ENCODE data around the gene UBR1.

UBR1 gene

DNA sequence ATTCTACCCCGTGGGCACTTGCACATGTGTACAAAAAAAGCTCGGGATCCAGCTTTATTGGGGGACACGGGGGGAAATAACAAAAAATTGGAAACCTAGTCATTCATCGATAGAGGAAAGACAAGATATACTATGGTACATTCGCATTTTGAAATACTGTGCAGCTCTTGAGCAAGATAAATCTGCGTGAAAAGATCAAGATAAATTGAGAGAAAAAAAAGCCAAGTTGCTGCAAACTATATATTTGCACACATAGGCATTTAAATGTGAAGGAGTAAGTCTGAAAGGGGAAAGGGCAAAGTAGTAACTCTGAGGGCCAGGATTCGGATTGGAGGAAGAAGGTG, 620 bp upstream of the UBR1 start:
- no peak for DNase-seq

DNA sequence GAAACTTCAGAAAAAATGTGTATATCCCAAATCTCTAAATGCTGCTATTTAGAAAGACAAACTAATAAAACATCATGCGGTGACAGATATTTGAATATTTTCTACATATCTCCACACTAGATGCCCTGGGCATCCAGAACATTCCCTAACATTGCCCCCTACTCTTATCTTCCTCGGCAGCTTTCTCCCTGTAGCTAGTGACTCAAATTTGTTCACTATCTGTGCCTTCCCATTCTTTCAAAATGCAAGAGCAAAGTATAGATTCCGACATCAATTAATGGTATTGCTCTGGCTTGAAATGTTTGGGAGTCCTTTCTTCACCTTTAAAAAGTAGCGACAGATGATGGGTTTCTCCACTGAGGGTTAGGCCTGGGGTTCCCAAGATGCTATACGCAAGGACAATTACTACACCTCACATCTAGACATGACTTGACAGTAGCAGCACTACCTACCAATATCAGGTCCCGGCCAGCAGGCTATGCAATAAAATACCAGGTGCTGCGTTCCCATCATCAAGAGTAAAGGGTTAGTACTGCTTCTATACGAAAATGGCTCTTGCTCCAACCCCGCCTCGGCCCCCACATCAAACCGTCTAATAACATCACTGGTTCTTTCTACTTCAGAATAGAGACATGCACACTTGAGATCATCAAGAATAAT, 631 bp downstream of the UBR1 start:
- DNase-seq = peak; percentile 23

- DNase-seq = no peak
Measured at GRCh38 chr15:43104426-43104825, 1.4 kb downstream of the UBR1 start.

- DNase-seq = no peak
Measured at GRCh38 chr15:43103907-43104306, 1.9 kb downstream of the UBR1 start.

- no peak for DNase-seq
Measured at GRCh38 chr15:43102187-43102586, 3.7 kb downstream of the UBR1 start.

DNA sequence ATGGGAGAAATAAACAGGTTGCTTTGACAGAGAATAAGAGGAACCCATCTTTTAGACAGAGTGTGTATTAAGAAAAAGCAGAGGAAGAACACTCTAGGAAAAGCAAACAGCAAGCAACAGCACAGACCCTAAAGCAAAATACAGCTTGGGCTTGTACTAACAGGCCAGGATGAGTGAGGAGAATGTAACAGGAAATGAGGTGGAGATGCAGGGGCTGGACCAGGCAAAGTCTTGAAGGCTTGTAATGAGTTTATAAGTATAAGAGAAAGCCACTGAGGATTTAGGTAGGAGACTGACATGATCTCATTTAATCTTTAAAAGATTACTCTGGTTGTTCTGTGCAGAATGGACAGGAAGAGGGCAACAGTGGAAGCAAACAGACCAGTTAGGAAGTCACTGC, 4.9 kb downstream of the UBR1 start:
- no peak for DNase-seq

GRCh38 chr15:43099105-43099845, 6.6 kb downstream of the UBR1 start:
- no peak for DNase-seq

- no peak for DNase-seq
Measured at GRCh38 chr15:43096411-43096810, 9.4 kb downstream of the UBR1 start.

DNA sequence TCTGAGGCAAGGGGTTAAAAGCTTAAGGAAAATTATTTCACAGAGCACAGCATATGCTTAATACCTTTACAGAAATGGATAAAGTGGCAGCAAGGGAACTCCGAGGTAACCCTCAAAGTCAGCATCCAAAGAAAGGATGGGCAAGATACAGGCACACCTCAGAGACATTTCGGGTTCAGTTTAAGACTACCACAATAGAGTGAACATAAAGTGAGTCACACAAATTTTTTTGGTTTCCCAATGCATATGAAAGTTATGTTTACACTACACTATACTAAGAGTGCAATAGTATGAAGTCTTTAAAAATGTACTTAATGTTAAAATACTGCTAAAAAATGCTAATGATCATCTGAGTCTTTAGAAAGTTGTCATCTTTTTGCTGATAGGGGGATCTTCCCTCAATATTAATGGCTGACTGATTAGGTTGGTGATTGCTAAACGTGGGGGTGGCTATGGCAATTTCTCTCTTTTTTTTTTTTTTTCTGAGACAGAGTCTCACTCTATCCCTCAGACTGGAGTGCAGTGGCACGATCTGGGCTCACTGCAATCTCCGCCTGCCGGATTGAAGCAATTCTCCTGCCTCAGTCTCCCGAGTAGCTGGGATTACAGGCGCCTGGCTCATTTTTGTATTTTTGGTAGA, 10.0 kb downstream of the UBR1 start:
- no peak for DNase-seq

- DNase-seq = no peak
Measured at GRCh38 chr15:43095243-43095642, 10.6 kb downstream of the UBR1 start.

GRCh38 chr15:43094416-43095030, 11.3 kb downstream of the UBR1 start:
- no peak for DNase-seq

DNA sequence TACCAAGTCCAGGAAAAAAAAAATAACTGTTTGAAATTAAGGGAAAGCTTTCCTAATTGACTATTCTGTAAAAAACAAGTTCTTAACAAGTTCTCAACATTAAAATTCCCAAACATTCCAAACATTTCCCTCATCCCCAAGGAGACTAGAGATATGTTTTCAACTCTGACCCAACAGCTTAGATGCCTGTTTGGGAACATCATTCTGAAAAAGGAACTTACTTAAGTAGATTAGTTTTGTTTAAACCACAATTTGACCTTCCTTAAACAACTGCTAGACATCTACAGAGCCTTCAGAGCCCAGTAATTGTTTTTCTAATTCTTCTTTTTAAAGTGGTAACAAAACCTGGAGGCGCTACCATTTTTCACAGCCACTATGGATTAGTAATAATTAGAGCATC, 12.8 kb downstream of the UBR1 start:
- no peak for DNase-seq

GRCh38 chr15:43091859-43092258, 14.0 kb downstream of the UBR1 start:
- no peak for DNase-seq

GRCh38 chr15:43086551-43086950, 19.3 kb downstream of the UBR1 start:
- DNase-seq = no peak

DNA sequence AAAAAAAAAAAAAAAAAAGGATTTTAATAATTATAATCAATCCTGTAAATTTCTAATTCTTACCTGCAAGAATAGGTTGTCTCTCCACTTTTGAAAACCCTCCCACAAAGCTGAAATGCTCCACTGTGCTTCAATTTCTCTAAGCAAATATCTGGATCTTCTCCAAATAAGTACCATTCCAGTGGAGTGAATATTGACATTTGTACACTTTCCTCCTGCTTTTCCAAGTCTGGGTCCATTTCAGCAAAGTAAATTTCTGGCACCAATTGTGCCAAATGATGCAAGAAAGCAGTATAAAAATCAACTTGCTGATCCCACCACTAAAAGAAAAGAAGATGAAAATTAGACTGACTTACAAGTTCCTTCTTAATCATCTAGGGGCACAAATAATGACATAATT, 19.9 kb downstream of the UBR1 start:
- no peak for DNase-seq

DNA sequence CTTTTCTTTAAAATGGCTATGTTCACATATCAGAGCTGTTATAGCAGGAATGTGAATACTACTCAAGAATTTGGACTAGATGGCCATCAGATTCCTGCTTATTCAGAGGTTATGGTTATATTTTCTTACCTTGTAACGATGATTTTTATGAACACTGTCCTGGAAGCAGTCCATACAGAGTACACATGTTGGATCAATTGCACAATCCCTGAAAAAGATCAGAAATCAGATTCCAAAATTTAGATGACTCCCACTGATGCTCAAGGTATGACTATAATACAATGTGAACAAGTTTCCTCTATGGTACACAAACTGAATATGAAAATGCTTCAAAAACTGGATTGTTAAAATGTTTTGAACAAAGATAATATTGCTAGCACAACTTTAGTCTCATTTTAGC, 23.3 kb downstream of the UBR1 start:
- DNase-seq = no peak

DNA sequence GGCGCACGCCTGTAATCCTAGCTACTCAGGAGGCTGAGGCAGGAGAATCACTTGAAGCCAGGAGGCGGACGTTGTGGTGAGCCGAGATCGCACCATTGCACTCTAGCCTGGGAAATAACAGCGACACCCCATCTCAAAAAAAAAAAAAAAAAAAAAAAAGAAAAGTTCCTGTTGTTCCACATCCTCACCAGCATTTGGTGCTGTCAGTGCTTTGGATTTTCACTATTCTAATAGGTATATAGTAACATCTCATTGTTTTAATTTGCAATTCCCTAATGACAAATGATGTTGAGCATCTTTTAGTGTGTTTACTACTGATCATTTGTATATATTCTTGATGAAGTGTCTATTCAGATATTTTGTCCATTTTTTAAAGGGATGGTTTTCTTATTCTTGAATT, 24.6 kb downstream of the UBR1 start:
- DNase-seq = no peak

DNA sequence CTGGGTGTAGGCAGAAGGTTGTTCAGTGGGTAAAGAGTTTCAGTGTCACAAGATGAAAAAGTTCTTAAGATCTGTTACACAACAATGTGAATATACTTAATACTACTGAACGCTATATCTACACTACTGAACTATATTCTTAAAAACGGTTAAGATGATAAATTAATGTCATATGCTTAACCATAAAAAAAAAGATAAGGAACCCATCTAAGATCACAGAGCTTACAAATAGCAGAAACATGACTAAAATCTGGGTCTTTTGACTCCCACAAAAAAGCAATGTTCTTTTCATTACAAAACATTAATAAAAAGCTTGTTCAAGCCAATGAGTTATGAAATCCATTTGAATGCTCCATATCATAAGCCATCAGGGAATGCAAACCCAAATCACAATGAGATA, 34.4 kb downstream of the UBR1 start:
- no peak for DNase-seq

DNA sequence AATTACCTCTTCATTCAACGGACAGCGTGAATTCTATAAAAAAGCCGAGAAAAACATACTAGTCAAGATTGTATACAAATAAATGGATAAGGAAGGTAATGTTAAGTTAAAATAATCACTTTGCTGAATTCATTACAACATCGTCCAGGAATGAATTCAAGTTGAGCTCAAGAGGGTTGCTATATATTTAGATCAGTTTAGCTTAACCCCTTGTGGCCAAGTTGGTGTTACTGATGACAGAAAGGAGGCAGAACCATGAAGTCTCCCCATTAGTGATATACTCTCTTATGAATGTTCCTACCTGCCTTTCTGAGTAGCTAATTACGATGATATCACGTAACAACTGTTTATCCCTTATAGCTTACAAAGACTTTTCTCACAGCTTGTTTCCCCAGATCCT, 34.9 kb downstream of the UBR1 start:
- no peak for DNase-seq

- no peak for DNase-seq
Measured at GRCh38 chr15:43070249-43070648, 35.6 kb downstream of the UBR1 start.

DNA sequence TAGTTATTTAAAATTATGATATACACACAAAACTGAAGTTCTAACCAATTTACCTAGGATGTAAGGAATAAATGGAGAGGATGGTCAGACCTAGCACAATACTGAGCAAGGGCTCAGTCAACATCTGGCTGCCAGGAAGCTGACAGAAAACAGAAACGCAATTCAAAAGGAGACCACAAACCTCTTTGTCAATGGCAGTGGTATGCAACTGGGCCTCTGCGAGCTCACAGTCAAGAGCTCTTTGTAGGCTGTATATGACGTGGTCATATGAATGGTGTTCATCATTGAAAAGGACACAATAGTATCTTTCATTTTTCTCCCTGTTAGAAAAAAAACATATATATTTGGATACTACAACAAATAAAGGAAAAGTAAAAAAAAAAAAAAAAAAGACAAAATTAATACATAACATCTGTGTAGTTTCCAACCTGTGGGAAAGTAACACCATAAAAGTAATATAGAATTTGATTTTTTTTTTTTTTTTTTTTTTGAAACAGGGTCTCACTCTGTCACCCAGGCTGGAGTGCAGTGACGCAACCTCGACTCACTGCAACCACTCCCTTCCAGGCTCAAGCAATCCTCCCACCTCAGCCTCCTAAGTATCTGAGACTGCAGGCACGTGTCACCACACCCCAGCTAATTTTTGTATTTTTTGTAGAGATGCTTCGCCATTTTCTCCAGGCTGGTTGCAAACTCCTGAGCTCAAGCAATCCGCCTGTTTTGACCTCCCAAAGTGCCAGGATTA, 37.9 kb downstream of the UBR1 start:
- no peak for DNase-seq

DNA sequence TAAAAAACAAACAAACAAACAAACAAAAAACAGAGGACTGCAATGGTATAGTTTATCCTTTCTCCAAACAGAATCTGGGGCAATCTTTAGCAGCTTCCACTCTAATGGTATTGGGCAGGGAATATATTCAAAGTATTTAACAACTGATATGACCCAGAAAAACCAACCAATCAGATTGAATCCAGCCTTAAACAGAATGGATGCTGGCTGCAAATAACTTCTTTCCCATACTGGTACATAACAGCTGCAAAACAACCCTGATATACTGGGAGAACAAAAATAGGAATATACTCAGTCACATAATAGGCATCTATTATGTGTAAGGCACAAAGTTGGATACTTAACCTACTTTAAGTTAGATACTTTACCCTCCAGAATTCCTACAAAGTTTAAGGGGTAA, 49.1 kb downstream of the UBR1 start:
- DNase-seq = no peak

GRCh38 chr15:43052860-43053259, 53.0 kb downstream of the UBR1 start:
- no peak for DNase-seq

All from NCI-H510A treated with DMSO at 0.1 percent for 48 hours (cell line).